GM08714 (cell line): ENCODE measurements around the gene CWC27.
"Not testable (repeated sequence)": the region's sequence is repeated elsewhere in the genome, so short reads cannot be mapped to it uniquely, and the experiment has no call there.

ENCODE experiments used
- H3K4me3 ChIP-seq: fragments of 200-500 bp; sonication (Bioruptor generic); 2 replicates; pipeline ENCODE4 v1.5.1; 2014; ENCODE audit warnings: mild to moderate bottlenecking, low read length, inconsistent platforms
- ZNF274 ChIP-seq: IDR thresholded peaks from 2 replicates; pipeline ENCODE4 v1.6.1; 2012; ENCODE audit warnings: mild to moderate bottlenecking, low read depth, low read length

The CWC27 gene

DNA sequence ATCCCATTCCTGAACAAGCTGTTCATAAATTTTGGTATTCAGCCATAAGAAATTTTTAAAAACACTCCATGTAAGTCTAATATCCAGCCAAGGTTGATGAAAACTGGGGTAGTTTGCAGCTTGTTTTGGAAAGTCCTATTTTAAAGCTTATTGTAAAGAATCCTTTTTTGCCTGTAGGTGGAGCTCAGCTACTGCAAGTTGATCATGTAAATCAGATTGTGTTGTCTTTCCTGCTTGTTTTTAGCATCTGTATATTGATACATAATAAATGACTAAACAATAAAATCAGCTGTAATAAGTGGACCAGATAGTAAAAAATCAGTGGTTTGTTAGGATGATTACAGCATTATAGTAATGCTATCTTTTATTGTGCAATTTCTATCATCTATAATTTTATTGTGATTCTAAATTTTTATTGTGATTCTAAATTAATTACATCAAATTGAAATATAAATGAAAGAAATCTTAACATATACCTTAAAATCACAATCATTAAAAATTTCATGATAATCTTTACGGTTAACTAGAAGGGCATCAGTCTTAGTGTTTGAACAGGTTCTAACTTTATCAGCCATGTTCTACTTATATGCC is 42.4 kb downstream of the CWC27 start:
- H3K4me3 ChIP-seq: no peak overlapping the region
- no peak for TF ChIP-seq ZNF274

DNA sequence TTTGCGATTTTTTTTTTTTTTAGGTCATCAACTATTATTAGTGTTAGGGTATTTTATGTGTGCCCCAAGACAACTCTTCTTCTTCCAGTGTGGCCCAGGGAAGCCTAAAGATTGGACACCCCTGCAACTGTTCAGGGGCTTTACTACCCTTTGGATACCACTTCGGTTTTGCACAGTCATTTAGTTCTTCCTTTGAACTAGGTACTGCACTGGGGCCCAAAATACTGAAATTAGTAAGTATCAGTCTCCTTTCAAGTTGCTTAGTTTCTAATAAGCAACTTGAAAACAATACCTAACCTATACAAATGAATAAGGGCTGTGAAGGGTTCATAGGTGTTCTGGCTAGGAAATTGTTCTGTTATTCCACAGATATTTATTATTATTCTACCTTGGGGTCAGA is 45.3 kb downstream of the CWC27 start:
- no peak overlapping the region for H3K4me3 ChIP-seq
- no peak for TF ChIP-seq ZNF274

DNA sequence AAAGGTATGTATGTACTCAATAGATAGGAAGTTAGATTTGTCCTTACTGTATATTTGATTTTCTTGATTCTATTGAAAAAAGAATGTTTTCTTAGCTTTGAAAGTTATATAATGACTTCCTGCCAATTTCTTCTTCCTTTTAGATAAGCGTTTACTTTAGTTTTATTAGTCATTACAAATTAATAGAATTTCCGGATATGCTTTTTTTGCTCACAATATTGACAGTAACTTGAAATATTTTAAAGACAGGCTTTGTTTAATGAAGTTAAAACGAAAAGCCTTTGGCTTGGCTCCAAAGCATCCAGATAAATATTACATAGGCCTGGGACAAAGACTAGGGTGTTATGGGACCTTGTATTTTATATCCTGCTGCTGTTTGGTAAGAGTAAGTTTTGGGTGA is 49.5 kb downstream of the CWC27 start:
- TF ChIP-seq ZNF274: no peak
- no peak overlapping the region for H3K4me3 ChIP-seq

DNA sequence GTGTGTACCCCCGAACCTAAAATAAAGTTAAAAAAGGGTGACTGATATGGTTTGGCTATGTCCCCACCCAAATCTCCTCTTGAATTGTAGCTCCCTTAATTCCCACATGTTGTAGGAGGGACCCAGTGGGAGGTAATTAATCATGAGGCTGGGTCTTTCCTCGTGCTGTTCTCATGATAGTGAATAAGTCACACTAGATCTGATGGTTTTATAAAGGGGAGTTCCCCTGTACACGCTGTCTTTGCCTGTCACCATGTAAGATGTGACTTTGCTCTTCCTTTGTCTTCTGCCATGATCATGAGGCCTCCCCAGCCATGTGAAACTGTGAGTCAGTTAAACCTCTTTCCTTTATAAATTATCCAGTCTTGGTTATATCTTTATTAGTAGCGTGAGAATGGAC is 50.6 kb downstream of the CWC27 start:
- not testable (repeated sequence) for H3K4me3 ChIP-seq

DNA sequence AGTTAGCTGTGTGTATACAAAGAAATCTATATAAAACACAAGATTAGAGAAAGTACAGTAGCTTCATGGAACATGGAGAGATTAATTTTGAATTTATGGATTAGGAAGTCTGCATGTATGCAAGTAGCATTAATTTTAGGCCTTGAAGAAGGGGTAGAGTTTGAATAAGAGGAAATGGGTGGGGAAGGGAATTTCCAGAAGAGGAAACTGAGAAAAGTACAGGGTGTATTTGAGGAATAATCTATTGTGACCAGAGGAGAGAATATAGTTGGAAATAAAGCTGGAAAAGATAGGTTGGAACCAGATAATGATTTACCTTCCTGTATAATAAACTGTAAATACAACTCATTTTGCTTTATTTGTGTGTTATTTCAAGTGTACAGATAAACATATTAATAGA is 53.6 kb downstream of the CWC27 start:
- H3K4me3 ChIP-seq: no peak overlapping the region
- no peak for TF ChIP-seq ZNF274

DNA sequence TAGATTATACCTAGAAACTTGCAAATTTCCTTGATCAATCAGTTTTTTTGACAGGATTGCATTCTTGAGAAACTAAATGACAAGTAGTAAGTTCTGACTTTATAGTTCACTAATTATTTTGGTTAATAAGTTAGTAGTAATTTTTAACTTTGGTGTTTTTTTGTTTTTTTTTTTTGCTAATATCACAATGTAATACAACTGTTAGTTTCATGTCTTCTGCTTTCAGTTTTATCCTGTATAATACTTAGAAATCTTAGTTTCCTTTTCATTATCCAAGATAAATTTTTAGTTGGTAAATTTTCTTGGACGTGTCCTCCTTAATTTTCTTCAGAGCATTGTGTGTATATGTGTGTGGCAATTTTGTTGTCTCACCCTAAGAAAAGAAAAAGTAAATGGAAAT is 57.8 kb downstream of the CWC27 start:
- H3K4me3 ChIP-seq: no peak overlapping the region
- TF ChIP-seq ZNF274: no peak

DNA sequence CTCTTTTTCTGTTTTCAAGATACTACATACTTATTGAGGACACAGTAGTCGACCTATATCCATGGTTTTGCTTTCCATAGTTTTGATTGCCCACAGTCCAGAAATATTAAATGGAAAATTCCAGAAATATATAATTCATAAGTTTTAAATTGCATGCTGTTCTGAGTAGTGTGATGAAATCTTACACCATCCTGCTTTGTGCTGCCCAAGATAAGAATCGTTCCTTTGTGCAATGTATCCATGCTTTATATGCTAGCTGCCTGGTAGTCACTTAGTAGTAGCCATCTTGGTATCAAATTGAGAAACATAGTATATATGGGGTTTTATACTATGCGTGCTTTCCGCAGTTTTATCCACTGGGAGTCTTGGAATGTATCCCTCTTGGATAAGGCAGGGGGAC is 59.0 kb downstream of the CWC27 start:
- no peak overlapping the region for H3K4me3 ChIP-seq
- TF ChIP-seq ZNF274: no peak

DNA sequence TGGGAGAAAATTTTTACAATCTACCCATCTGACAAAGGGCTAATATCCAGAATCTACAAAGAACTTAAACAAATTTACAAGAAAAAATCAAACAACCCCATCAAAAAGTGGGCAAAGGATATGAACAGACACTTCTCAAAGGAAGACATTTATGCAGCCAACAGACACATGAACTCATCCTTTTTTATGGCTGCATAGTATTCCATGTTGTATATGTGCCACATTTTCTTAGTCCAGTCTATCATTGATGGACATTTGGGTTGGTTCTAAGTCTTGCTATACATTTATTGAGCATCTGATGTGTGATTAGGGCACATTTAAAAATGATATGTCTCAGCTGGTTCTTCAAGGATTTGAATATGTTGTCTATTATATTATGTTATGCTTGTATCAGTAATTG is 61.9 kb downstream of the CWC27 start:
- H3K4me3 ChIP-seq: not testable (repeated sequence)

DNA sequence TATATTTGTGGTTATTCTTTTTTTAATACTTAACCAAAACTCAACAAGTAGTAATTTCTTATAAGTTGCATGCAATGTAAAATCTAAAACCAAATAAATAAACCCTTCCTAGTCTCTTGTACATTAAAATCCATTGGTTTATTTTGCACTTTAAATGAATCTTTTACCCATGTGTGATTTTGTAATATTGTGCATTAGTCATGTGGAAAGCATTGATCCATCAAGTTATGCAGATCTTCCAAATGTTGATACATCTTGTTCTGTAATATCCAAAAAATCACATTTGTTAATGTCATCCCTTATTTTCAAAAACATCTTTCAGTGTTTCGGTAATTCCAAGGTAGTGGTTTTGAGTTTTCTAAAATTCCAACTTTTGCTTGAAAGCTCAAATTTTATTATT is 63.3 kb downstream of the CWC27 start:
- TF ChIP-seq ZNF274: no peak

DNA sequence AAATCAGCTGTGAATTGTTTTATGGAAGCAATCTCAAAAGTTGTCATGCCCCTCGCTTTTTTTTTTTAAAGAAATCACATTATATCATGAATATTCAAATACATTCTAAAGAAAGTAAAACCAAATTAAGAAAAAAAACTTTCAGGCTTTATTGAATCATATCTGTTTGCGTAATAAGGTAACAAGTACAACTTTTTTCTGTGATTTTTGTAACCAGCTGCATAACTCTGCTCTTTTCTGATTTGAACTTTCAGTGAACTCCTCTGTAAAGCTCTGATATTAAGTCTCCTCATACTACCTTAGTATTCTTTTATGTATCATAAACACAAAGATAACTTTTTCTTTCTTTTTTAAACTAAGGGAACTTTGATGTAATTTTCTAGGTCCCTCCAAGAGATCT is 65.3 kb downstream of the CWC27 start:
- no peak for TF ChIP-seq ZNF274
- no peak overlapping the region for H3K4me3 ChIP-seq

More for the DNA sequence above, 63.3 kb downstream of the CWC27 start:
- H3K4me3 ChIP-seq: no peak overlapping the region

DNA sequence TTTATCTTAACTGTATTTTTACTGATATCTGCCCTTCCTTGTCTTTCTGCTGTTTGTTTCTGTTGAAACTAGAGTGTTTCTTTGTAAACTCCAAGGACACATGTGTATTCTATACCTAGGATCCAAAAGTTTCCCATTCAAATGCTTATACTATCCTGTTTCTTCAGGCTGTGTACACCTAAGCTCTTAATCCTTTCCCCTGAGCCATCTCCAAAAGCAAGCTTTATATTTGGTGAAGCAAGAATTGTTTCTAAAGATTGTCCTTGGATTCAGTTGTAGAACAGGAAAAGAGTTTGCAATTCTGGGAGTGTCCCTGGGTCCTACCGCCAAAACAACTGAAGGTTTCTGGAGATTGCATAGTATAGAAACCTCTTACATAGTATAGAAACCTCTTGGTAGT is 65.9 kb downstream of the CWC27 start:
- TF ChIP-seq ZNF274: no peak
- no peak overlapping the region for H3K4me3 ChIP-seq

DNA sequence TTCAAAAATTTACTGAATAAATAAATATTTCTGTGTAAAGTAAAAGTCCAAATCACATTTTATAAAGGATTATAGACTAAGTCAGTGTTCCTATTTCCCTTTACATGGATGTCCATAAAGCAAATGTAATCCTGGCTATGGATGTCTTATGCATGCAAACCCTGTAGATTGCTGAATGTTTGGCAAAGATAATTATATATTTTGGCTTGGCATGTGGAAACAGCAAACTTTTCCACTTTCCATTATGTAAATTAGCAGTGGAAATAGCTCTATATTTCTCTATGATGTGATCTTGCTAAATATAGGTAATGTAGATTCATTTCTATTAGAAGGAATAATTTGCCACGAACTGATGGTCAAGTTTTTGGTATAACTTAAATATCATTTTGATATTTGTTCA is 66.5 kb downstream of the CWC27 start:
- H3K4me3 ChIP-seq: no peak overlapping the region
- TF ChIP-seq ZNF274: no peak

DNA sequence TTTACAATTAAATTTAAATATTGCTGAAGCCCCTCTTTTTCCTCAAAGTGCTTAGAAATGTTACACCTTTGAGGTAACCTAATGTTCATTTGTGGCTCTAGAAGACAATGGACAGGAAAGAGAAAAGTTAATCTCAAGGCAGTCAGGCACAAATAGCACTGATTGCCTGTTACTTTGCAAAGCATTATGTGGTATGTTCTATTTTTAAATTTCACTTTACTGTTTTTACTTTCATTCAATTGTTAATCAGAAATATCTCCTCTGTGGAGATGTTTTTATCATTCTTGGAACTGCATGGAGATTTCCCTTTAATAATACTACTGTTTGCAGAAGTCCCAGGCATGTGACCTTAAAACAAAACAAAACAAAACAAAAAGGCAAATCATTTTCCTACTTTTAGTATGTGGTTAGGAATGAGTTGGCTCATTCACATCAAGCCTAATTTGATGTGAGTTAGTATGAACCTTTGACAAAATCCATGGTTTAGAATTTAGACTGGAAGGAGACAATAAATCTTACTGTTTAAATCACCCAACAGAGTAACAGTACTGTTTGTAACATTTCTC is 67.5 kb downstream of the CWC27 start:
- TF ChIP-seq ZNF274: no peak
- no peak overlapping the region for H3K4me3 ChIP-seq

DNA sequence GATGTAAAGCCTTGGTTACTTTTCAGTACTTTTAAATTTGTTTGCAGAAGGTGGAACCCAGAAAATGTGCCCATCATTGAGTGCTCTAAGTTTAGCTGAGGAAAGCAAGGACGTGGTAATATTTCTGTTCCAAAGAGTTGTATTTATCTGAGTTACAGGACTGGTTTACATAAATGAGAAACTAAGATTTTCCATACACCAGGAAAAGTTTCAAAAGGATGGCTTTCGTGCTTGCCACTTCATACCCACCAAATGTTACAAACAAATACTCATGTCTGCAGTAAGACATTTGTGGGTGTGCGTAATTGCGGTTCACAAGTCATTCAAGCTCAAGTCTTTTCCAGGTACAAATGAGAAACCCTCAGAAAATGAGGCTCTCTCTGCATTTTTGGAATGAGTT is 68.1 kb downstream of the CWC27 start:
- no peak for TF ChIP-seq ZNF274
- no peak overlapping the region for H3K4me3 ChIP-seq

DNA sequence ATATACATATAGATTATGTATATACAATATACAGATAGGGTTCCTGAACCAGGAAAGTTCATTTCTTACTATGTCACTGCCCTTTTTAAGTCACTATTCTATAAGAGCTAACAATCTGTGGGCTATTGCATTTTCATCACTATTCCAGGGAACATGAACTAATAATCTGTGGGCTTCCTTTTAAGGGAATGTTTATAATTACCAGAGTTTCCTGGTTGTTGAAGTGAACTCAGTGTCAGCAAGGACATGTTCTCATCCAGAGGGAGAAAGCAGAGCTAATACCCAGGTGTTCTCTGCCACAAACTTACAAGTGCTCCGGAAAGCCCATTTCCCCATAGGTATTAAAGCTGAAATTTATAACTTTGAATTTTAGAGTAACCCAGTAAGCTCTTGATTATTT is 69.6 kb downstream of the CWC27 start:
- H3K4me3 ChIP-seq: no peak overlapping the region
- TF ChIP-seq ZNF274: no peak

DNA sequence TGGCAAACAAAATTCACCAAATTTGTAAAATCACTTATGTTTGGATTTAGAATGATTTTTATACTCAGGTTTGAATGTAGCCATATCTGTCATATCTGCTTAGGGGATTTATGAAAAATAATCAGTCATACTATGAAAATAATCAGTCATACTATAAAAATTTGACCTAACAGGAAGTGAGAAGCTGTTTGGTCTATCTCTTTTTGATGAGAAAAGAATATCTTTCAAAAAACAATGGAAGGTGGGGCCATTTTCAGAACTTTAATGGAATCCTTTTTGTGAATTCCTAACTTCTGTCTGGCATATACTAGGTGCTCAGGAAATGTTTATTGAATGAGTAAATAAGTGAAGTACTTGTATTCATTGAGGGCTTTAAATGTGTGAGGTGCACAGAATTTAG is 70.1 kb downstream of the CWC27 start:
- no peak for TF ChIP-seq ZNF274
- H3K4me3 ChIP-seq: no peak overlapping the region
